ENCODE results near the gene GLIS1. TPM values are rescaled to one million over a fixed set of nuclear protein-coding genes. Genes with fewer than 3 reads are reported as not detected.

The GLIS1 gene
- polyA plus RNA-seq, 1 donor (not counting 4 experiments of a cell fraction or from before 2014, with no cell fraction given): not detected

GRCh38 chr1:53498555-53499131, 240.3 kb downstream of the GLIS1 start:
- TF ChIP-seq CTCF (optimal IDR thresholded peaks at IDR 0.05 in 1 of 3, IDR thresholded peaks at IDR 0.05 in 1 of 3, conservative IDR thresholded peaks at IDR 0.05 in 1 of 3; ENCODE audit: extremely low read depth in 1 of 3, insufficient read depth in 2 of 3, low read length in 3 of 3): no peak
- no peak for TF ChIP-seq EZH2 (IDR thresholded peaks at IDR 0.05; ENCODE audit: low read length)
- FAIRE-seq: no peak
- no peak overlapping the region for H3K4me3 ChIP-seq (ENCODE audit: control insufficient read depth in 2 of 3, extremely low read depth in 1 of 3, insufficient read depth in 2 of 3, low read depth in 1 of 3, low read length in 3 of 3)

DNA sequence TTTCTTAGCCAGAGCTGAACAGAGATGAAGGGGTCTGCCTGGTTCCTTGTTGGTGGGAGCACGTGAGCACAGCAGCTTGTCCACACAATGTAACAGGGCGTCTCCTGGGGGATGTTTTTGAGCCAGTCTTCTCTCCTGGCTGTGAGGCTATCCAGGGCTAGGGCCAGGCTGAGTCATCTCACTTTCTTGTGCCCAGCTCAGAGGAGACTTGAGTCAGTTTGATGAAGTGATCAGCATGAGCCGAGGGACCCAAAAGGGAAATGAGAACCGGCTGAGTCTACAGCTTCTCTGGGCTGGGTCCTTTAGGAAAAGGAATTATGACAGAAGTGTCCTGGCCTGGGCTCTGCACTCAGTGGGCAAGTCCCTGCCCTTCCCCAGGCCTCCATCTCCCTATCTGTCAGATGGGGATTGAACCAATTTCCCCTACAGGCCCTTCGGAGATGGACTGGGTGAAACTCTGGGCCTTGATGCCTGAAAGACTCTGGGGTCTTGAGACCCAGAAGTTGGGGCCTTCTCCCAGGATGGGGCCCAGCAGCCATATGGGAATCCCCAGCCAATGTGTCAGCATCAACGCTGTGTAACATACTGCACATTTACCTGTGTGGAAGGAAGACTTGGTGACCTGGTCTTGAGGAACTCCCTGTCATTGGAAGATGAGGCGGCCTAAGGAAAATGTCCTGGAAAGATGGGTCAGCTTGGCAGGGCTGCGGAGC, 243.2 kb downstream of the GLIS1 start:
- no peak overlapping the region for H2AFZ ChIP-seq (ENCODE audit: control insufficient read depth, low read length)
- no peaks in the 10 kb centered on the region for H3K9me3 ChIP-seq (ENCODE audit: control insufficient read depth, low read depth, low read length)
- no peak overlapping the region for H3K4me2 ChIP-seq (ENCODE audit: control insufficient read depth, extremely low read depth, insufficient read depth, low read depth, low read length)
- dilution Hi-C loops (cut with MboI; ENCODE audit: extremely low pct_ligation_motif_present, low sequenced_read_pairs): loop anchor here (25.0 kb wide), 1 partner anchor 267 kb away; no protein-coding TSS in a partner anchor
- H3K27ac ChIP-seq (ENCODE audit: control insufficient read depth, insufficient read depth, low read length): no peak overlapping the region
- H4K20me1 ChIP-seq (ENCODE audit: control insufficient read depth, extremely low read depth, insufficient read depth, low read length): peaks cover 2% of the 10 kb centered on the region
- DNase-seq (ENCODE audit: low read depth, low spot score) (no peak), FAIRE-seq (no peak)
- H3K9ac ChIP-seq (ENCODE audit: control insufficient read depth, extremely low read depth, insufficient read depth, low read length): no peak overlapping the region
- H3K79me2 ChIP-seq (ENCODE audit: control insufficient read depth, insufficient read depth, low read length): no peaks in the 10 kb centered on the region
- no peaks in the 10 kb centered on the region for H3K4me1 ChIP-seq (ENCODE audit: control insufficient read depth, extremely low read depth, insufficient read depth, low read length)
- TF ChIP-seq CTCF (optimal IDR thresholded peaks at IDR 0.05 in 1 of 3, IDR thresholded peaks at IDR 0.05 in 1 of 3, conservative IDR thresholded peaks at IDR 0.05 in 1 of 3; ENCODE audit: extremely low read depth in 1 of 3, insufficient read depth in 2 of 3, low read length in 3 of 3) (no peak), EZH2 (IDR thresholded peaks at IDR 0.05; ENCODE audit: low read length) (no peak)
- H3K4me3 ChIP-seq (ENCODE audit: control insufficient read depth in 2 of 3, extremely low read depth in 1 of 3, insufficient read depth in 2 of 3, low read depth in 1 of 3, low read length in 3 of 3): no peak overlapping the region
- H3K36me3 ChIP-seq (ENCODE audit: control insufficient read depth in 2 of 2, extremely low read depth in 1 of 2, insufficient read depth in 2 of 2, low read length in 2 of 2): no peaks in the 10 kb centered on the region
- no peaks in the 10 kb centered on the region for H3K9me1 ChIP-seq (ENCODE audit: control insufficient read depth, extremely low read depth, insufficient read depth, low read length)
- no peaks in the 10 kb centered on the region for H3K27me3 ChIP-seq (ENCODE audit: control insufficient read depth, extremely low read depth, insufficient read depth, low read length)

More at GRCh38 chr1:53498555-53499131, 240.3 kb downstream of the GLIS1 start:
- H3K9me1 ChIP-seq (ENCODE audit: control insufficient read depth, extremely low read depth, insufficient read depth, low read length): no peaks in the 10 kb centered on the region
- H4K20me1 ChIP-seq (ENCODE audit: control insufficient read depth, extremely low read depth, insufficient read depth, low read length): peaks cover 2% of the 10 kb centered on the region
- no peak overlapping the region for H3K4me2 ChIP-seq (ENCODE audit: control insufficient read depth, extremely low read depth, insufficient read depth, low read depth, low read length)
- DNase-seq (ENCODE audit: low read depth, low spot score): no peak
- dilution Hi-C loops (cut with MboI; ENCODE audit: extremely low pct_ligation_motif_present, low sequenced_read_pairs): loop anchor here (25.0 kb wide), 1 partner anchor 264 kb away; no protein-coding TSS in a partner anchor
- no peaks in the 10 kb centered on the region for H3K36me3 ChIP-seq (ENCODE audit: control insufficient read depth in 2 of 2, extremely low read depth in 1 of 2, insufficient read depth in 2 of 2, low read length in 2 of 2)
- no peaks in the 10 kb centered on the region for H3K79me2 ChIP-seq (ENCODE audit: control insufficient read depth, insufficient read depth, low read length)
- H3K27ac ChIP-seq (ENCODE audit: control insufficient read depth, insufficient read depth, low read length): no peak overlapping the region
- H3K9ac ChIP-seq (ENCODE audit: control insufficient read depth, extremely low read depth, insufficient read depth, low read length): no peak overlapping the region
- H2AFZ ChIP-seq (ENCODE audit: control insufficient read depth, low read length): no peak overlapping the region
- no peaks in the 10 kb centered on the region for H3K4me1 ChIP-seq (ENCODE audit: control insufficient read depth, extremely low read depth, insufficient read depth, low read length)
- no peaks in the 10 kb centered on the region for H3K9me3 ChIP-seq (ENCODE audit: control insufficient read depth, low read depth, low read length)
- H3K27me3 ChIP-seq (ENCODE audit: control insufficient read depth, extremely low read depth, insufficient read depth, low read length): no peaks in the 10 kb centered on the region

Measured in keratinocyte (primary cell).